NB4 (cell line): Measurements from ENCODE around the gene PRPF8.

Experiments used
- CTCF ChIP-seq: IDR thresholded peaks from one replicate; pipeline ENCODE4 v1.5.1; 2012; ENCODE audit warnings: low read depth, low read length
- MYC ChIP-seq: IDR thresholded peaks from 2 replicates; pipeline ENCODE4 v1.6.1; 2011; ENCODE audit warnings: low read depth, low read length
- POLR2A ChIP-seq: IDR thresholded peaks from 2 replicates; pipeline ENCODE4 v1.6.1; 2011; ENCODE audit warnings: mild to moderate bottlenecking; ENCODE audit not compliant: insufficient read length; ENCODE audit errors: extremely low read depth

- TF ChIP-seq MYC (no peak), CTCF (no peak), POLR2A (no peak)
These were observed 60.0 kb downstream of the PRPF8 start for GRCh38 chr17:1624650-1625049.
